ENCODE measurements around the gene PADI2. TPM values are rescaled to one million over a fixed set of nuclear protein-coding genes. Genes with fewer than 3 reads are reported as not detected.
A peak's percentile ranks its signal among the peaks of the same experiment; 100 is the strongest.
"Not testable (repeated sequence)": the region's sequence is repeated elsewhere in the genome, so short reads cannot be mapped to it uniquely, and the experiment has no call there.

PADI2 gene
- total and polyA plus RNA-seq, 5 donors from 2014 or later, result 0.08 TPM; not detected in 4

- Mint-ChIP-seq H3K4me1 (no peaks in the 10 kb centered on the region), H3K9me3 (peaks cover 0 to 7% (median 0%) of the 10 kb centered on the region in 7 donors), H3K4me3 (no peak overlapping the region), H3K36me3 (no peaks in the 10 kb centered on the region), H3K27me3 (peaks cover 29% of the 10 kb centered on the region), H3K27ac (no peak overlapping the region)
- Histone ChIP-seq H3K36me3 (ENCODE audit: control insufficient read depth, insufficient read depth, low read length) (no peaks in the 10 kb centered on the region), H3K4me1 (ENCODE audit: control insufficient read depth, insufficient read depth, low read length, poor library complexity, severe bottlenecking) (no peaks in the 10 kb centered on the region), H3K27me3 (ENCODE audit: control insufficient read depth, insufficient read depth, low read length) (no peaks in the 10 kb centered on the region), H3K27ac (ENCODE audit: insufficient read depth, low read length, poor library complexity, severe bottlenecking) (no peak overlapping the region), H3K9me3 (ENCODE audit: control insufficient read depth in 2 of 2, low read length in 2 of 2) (peaks cover 0 to 5% of the 10 kb centered on the region in 2 experiments), H3K4me3 (ENCODE audit: low read depth, low read length) (no peak overlapping the region)
- ATAC-seq (ENCODE audit: low read depth in 2 of 2) (no peak), DNase-seq (no peak)
These were observed 52.2 kb downstream of the PADI2 start for GRCh38 chr1:17067069-17067426.

- H3K4me1 Mint-ChIP-seq, result no peaks in the 10 kb centered on the region
- H3K36me3 Mint-ChIP-seq, result no peaks in the 10 kb centered on the region
- Histone ChIP-seq H3K4me1 (ENCODE audit: control insufficient read depth, insufficient read depth, low read length, poor library complexity, severe bottlenecking) (no peaks in the 10 kb centered on the region), H3K9me3 (ENCODE audit: control insufficient read depth in 2 of 2, low read length in 2 of 2) (peaks cover 0 to 5% of the 10 kb centered on the region in 2 experiments), H3K4me3 (ENCODE audit: low read depth, low read length) (no peak overlapping the region), H3K27me3 (ENCODE audit: control insufficient read depth, insufficient read depth, low read length) (no peaks in the 10 kb centered on the region), H3K36me3 (ENCODE audit: control insufficient read depth, insufficient read depth, low read length) (no peaks in the 10 kb centered on the region), H3K27ac (ENCODE audit: insufficient read depth, low read length, poor library complexity, severe bottlenecking) (no peak overlapping the region)
- ATAC-seq (ENCODE audit: low read depth in 2 of 2) (no peak), DNase-seq (no peak)
- peaks cover 31% of the 10 kb centered on the region for H3K27me3 Mint-ChIP-seq
- H3K4me3 Mint-ChIP-seq, result peak overlapping the region in 1 of 4 donors; percentile 21
- H3K9me3 Mint-ChIP-seq, result peaks cover 0 to 7% (median 0%) of the 10 kb centered on the region in 7 donors
- H3K27ac Mint-ChIP-seq, result no peak overlapping the region
These were observed 52.7 kb downstream of the PADI2 start for GRCh38 chr1:17066361-17067068.

- Mint-ChIP-seq H3K36me3 (no peaks in the 10 kb centered on the region), H3K4me1 (no peaks in the 10 kb centered on the region), H3K9me3 (peaks cover 0 to 7% (median 0%) of the 10 kb centered on the region in 7 donors), H3K4me3 (no peak overlapping the region), H3K27me3 (peaks cover 34% of the 10 kb centered on the region), H3K27ac (no peak overlapping the region)
- DNase-seq (no peak), ATAC-seq (ENCODE audit: low read depth in 2 of 2) (no peak)
- H3K9me3 ChIP-seq (ENCODE audit: control insufficient read depth in 2 of 2, low read length in 2 of 2), result peaks cover 0 to 5% of the 10 kb centered on the region in 2 experiments
- no peak overlapping the region for H3K4me3 ChIP-seq (ENCODE audit: low read depth, low read length)
- no peaks in the 10 kb centered on the region for H3K4me1 ChIP-seq (ENCODE audit: control insufficient read depth, insufficient read depth, low read length, poor library complexity, severe bottlenecking)
- H3K27me3 ChIP-seq (ENCODE audit: control insufficient read depth, insufficient read depth, low read length), result no peaks in the 10 kb centered on the region
- H3K27ac ChIP-seq (ENCODE audit: insufficient read depth, low read length, poor library complexity, severe bottlenecking), result no peak overlapping the region
- no peaks in the 10 kb centered on the region for H3K36me3 ChIP-seq (ENCODE audit: control insufficient read depth, insufficient read depth, low read length)
These were observed 53.6 kb downstream of the PADI2 start for GRCh38 chr1:17065666-17066065.

GRCh38 chr1:17062751-17063150 lies 56.5 kb downstream of the PADI2 start:
- peak in 1 of 3 donors; percentile 51 for DNase-seq
- not testable (repeated sequence) for H3K9me3 Mint-ChIP-seq; H3K9me3 ChIP-seq (ENCODE audit: control insufficient read depth in 2 of 2, low read length in 2 of 2); H3K4me3 Mint-ChIP-seq; H3K4me1 Mint-ChIP-seq; H3K4me1 ChIP-seq (ENCODE audit: control insufficient read depth, insufficient read depth, low read length, poor library complexity, severe bottlenecking); H3K36me3 Mint-ChIP-seq; H3K27ac ChIP-seq (ENCODE audit: insufficient read depth, low read length, poor library complexity, severe bottlenecking); H3K4me3 ChIP-seq (ENCODE audit: low read depth, low read length); H3K36me3 ChIP-seq (ENCODE audit: control insufficient read depth, insufficient read depth, low read length); H3K27me3 ChIP-seq (ENCODE audit: control insufficient read depth, insufficient read depth, low read length); H3K27ac Mint-ChIP-seq; ATAC-seq (ENCODE audit: low read depth in 2 of 2)
- peaks cover 39% of the 10 kb centered on the region for H3K27me3 Mint-ChIP-seq

GRCh38 chr1:17061892-17062291 lies 57.4 kb downstream of the PADI2 start:
- H3K27me3 Mint-ChIP-seq, result peaks cover 38% of the 10 kb centered on the region
- H3K4me1 ChIP-seq (ENCODE audit: control insufficient read depth, insufficient read depth, low read length, poor library complexity, severe bottlenecking), result no peaks in the 10 kb centered on the region
- no peaks in the 10 kb centered on the region for H3K36me3 ChIP-seq (ENCODE audit: control insufficient read depth, insufficient read depth, low read length)
- no peaks in the 10 kb centered on the region for H3K36me3 Mint-ChIP-seq
- ATAC-seq (ENCODE audit: low read depth in 2 of 2), result no peak
- H3K4me1 Mint-ChIP-seq, result no peaks in the 10 kb centered on the region
- peaks cover 0 to 7% (median 0%) of the 10 kb centered on the region in 7 donors for H3K9me3 Mint-ChIP-seq
- H3K27ac ChIP-seq (ENCODE audit: insufficient read depth, low read length, poor library complexity, severe bottlenecking), result no peak overlapping the region
- no peaks in the 10 kb centered on the region for H3K27me3 ChIP-seq (ENCODE audit: control insufficient read depth, insufficient read depth, low read length)
- H3K27ac Mint-ChIP-seq, result no peak overlapping the region
- no peak overlapping the region for H3K4me3 Mint-ChIP-seq
- DNase-seq, result no peak
- no peak overlapping the region for H3K4me3 ChIP-seq (ENCODE audit: low read depth, low read length)
- peaks cover 0 to 5% of the 10 kb centered on the region in 2 experiments for H3K9me3 ChIP-seq (ENCODE audit: control insufficient read depth in 2 of 2, low read length in 2 of 2)

- H3K27ac Mint-ChIP-seq, result no peak overlapping the region
- H3K4me1 ChIP-seq (ENCODE audit: control insufficient read depth, insufficient read depth, low read length, poor library complexity, severe bottlenecking), result no peaks in the 10 kb centered on the region
- H3K36me3 Mint-ChIP-seq, result no peaks in the 10 kb centered on the region
- no peaks in the 10 kb centered on the region for H3K4me1 Mint-ChIP-seq
- DNase-seq (no peak), ATAC-seq (ENCODE audit: low read depth in 2 of 2) (no peak)
- H3K4me3 Mint-ChIP-seq, result no peak overlapping the region
- peaks cover 0 to 5% of the 10 kb centered on the region in 2 experiments for H3K9me3 ChIP-seq (ENCODE audit: control insufficient read depth in 2 of 2, low read length in 2 of 2)
- no peak overlapping the region for H3K27ac ChIP-seq (ENCODE audit: insufficient read depth, low read length, poor library complexity, severe bottlenecking)
- H3K27me3 ChIP-seq (ENCODE audit: control insufficient read depth, insufficient read depth, low read length), result no peaks in the 10 kb centered on the region
- peaks cover 0 to 7% (median 0%) of the 10 kb centered on the region in 7 donors for H3K9me3 Mint-ChIP-seq
- no peak overlapping the region for H3K4me3 ChIP-seq (ENCODE audit: low read depth, low read length)
- no peaks in the 10 kb centered on the region for H3K36me3 ChIP-seq (ENCODE audit: control insufficient read depth, insufficient read depth, low read length)
- peaks cover 38% of the 10 kb centered on the region for H3K27me3 Mint-ChIP-seq
These were observed 57.8 kb downstream of the PADI2 start for GRCh38 chr1:17061486-17061885.

- H3K4me3 Mint-ChIP-seq, result no peak overlapping the region
- H3K9me3 Mint-ChIP-seq, result peaks cover 0 to 7% (median 0%) of the 10 kb centered on the region in 7 donors
- no peak for DNase-seq
- no peaks in the 10 kb centered on the region for H3K36me3 Mint-ChIP-seq
- Histone ChIP-seq H3K9me3 (ENCODE audit: control insufficient read depth in 2 of 2, low read length in 2 of 2) (peaks cover 0 to 5% of the 10 kb centered on the region in 2 experiments), H3K27me3 (ENCODE audit: control insufficient read depth, insufficient read depth, low read length) (no peaks in the 10 kb centered on the region), H3K27ac (ENCODE audit: insufficient read depth, low read length, poor library complexity, severe bottlenecking) (no peak overlapping the region), H3K4me3 (ENCODE audit: low read depth, low read length) (no peak overlapping the region), H3K4me1 (ENCODE audit: control insufficient read depth, insufficient read depth, low read length, poor library complexity, severe bottlenecking) (no peaks in the 10 kb centered on the region), H3K36me3 (ENCODE audit: control insufficient read depth, insufficient read depth, low read length) (no peaks in the 10 kb centered on the region)
- peaks cover 38% of the 10 kb centered on the region for H3K27me3 Mint-ChIP-seq
- peaks cover 0 to 4% (median 1%) of the 10 kb centered on the region in 4 donors for H3K4me1 Mint-ChIP-seq
- no peak overlapping the region for H3K27ac Mint-ChIP-seq
- no peak for ATAC-seq (ENCODE audit: low read depth in 2 of 2)
These were observed 58.9 kb downstream of the PADI2 start for GRCh38 chr1:17060306-17060749.

All from CD4-positive, CD25-positive, alpha-beta regulatory T cell (primary cell).